ENCODE results near the gene CD164.

Gene CD164

GRCh38 chr6:109381747-109382575, at the start of gene CD164:
CD164 (minus strand) TSS chr6:109382467; CDS start chr6:109382378, 89 bp downstream.
- peak; percentile 92 for DNase-seq (ENCODE audit: low read depth)

GRCh38 chr6:109429496-109429895, 47.2 kb upstream of the CD164 start:
- no peak for DNase-seq (ENCODE audit: low read depth)

- peak; percentile 77 for DNase-seq (ENCODE audit: low read depth)
Observed at GRCh38 chr6:109428889-109429477, 46.7 kb upstream of the CD164 start.

- peak; percentile 77 for DNase-seq (ENCODE audit: low read depth)
Observed at GRCh38 chr6:109424946-109425345, 42.7 kb upstream of the CD164 start.

DNA sequence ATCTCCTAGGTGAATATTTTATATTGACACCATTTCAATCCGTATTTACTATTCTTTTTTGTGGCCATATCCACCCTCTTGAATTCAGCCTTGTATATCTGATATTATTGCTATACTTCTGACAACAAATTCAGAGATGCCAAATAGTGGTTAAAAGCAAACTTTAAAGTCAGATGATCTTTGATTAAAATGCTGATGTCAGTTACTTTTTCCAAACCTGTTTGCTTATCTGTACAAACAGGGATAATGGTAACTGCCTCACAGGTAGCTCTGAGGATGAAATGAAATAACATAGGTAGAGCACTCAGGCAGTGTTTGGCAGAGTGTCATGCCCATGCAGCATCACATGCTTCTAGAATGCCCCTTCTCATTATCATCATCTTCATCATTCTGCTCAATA, 38.9 kb upstream of the CD164 start:
- no peak for DNase-seq (ENCODE audit: low read depth)

DNA sequence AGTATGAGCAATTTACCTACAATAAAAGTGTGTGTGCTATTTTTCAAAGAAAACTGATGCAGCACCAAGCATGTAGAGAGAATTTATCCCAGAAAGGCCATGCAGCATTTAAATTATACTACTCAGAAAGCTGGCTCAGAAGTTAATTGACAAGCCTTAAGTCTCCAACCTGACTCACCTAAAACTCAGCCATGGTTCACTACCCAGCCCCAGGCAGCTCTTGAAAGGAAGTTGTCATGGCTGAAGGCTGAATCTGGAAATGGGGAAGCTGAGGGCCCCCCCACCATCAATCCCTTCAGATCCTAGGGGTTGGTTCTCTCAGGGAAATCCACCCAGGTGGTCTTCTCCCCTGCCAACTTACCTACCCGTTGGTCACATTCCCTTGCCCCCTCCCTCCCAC, 38.5 kb upstream of the CD164 start:
- no peak for DNase-seq (ENCODE audit: low read depth)

- no peak for DNase-seq (ENCODE audit: low read depth)
Observed at GRCh38 chr6:109417646-109418045, 35.4 kb upstream of the CD164 start.

DNA sequence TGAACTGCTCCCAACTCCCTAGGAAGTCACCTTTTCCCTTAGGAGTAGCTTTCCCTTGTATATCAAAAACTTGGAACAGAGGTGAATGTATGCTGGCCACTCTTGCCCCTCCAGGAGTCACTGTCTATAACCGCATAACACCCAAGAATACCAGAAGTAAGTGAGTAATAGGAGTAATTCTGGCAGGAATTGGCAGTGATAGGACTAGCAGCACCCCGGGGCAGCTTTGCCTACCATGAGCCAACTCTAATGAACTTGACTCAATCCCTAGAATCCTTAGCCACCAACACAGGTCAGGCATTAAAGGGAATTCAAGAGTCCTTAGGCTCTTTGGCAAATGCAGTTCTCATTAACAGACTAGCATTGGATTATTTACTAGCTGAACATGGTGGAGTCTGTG, 28.8 kb upstream of the CD164 start:
- DNase-seq (ENCODE audit: low read depth): no peak

- DNase-seq (ENCODE audit: low read depth): peak; percentile 93
Observed at GRCh38 chr6:109406196-109406595, 23.9 kb upstream of the CD164 start.

DNA sequence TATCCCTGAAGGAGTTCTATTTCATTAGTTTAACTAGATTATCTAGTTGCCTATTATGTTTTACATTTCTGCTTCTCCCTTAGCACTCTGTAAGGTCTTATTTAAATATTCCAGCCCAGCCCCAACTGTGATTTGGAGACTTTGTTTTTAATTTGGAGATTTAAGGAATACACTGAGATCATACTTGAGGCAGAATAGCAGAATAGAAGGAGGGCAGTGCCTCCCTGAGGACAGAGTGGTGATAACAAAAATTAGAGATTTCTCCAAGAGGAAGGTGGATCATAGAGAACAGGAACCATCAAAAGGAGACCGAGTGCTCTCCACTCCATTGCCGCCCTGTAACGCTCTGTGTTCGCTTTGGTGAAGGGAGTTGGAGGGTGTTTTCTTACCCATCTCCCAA, 14.8 kb upstream of the CD164 start:
- no peak for DNase-seq (ENCODE audit: low read depth)

- no peak for DNase-seq (ENCODE audit: low read depth)
Observed at GRCh38 chr6:109396046-109396718, 13.9 kb upstream of the CD164 start.

GRCh38 chr6:109393886-109394281, 11.6 kb upstream of the CD164 start:
- DNase-seq (ENCODE audit: low read depth): peak; percentile 86

DNA sequence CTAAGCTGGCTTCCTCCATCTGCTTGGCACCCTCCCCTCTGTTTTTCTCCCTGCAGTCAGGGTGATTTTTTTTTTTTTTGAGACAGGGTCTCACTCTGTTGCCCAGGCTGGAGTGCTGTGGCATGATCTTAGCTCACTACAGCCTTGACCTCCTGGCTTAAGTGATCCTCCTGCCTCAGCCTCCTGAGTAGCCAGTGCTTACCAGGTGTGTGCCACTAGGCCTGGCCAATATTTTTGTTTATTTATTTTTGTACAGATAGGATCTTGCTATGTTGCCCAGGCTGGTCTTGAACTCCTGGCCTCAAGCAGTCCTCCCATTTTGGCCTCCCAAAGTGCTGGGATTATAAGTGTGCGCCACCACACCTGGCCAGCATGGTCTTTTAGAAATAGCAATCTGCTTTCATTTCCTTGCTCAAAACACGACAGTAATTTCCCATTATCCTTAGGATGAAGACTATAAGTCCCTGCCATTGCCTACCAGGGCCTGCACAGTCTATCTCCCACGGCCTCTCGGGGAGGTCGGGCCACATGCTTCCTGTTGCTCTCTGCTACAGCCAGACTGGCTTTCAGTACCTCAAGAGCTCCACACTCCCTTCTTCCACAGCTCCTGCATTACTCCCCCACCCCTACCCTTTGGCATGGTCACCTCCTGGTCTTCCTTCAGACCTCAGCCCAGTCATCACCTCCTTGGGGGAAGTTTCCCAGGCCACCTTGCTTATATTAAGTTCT, 11.1 kb upstream of the CD164 start:
- no peak for DNase-seq (ENCODE audit: low read depth)

- peak; percentile 81 for DNase-seq (ENCODE audit: low read depth)
Observed at GRCh38 chr6:109389650-109390274, 7.5 kb upstream of the CD164 start.

- DNase-seq (ENCODE audit: low read depth): no peak
Observed at GRCh38 chr6:109388265-109388664, 6.0 kb upstream of the CD164 start.

GRCh38 chr6:109383438-109383940, 1.2 kb upstream of the CD164 start:
- DNase-seq (ENCODE audit: low read depth): no peak

DNA sequence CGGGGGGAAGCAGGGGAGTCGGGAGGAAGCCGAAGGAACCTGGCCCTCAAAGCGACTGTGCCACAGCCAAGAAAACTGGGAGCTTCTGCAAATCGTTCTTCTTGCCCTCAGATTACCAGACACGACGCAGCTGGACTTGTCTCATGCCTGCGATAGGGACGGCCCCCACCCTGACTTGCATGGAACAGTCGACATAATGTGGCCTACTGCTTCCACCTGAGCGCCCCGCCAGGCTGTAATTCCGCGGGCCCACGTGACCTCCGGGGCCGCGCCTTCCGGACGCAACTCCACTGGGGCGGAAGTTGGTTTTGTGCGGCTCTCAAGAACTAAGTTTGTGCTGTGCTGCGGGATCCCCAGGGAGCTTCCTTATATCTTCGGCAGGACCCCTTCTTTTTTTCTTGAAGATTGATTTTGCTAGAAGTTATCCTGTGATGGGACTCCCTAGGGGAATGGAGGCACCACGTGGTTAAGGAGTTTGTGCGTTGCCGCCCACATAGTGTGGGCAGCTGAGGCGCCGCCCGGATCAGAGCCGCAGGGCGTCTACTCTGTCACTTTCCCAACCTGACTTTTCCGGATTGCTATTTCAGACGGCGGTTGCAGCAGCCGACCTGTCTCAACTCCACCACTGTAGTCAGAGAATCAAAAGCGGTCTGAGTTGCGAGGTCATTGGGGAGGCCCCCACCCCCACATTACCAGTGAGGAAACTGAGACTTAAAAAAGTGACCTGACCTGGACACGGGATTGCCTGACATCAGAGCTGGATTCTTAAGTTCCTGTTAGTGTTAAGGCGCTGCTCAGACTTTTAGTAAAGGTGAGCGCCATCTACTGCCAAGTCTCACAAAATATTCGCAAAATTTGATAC, 540 bp upstream of the CD164 start:
- DNase-seq (ENCODE audit: low read depth): peak; percentile 92

GRCh38 chr6:109381061-109381746, 1.1 kb downstream of the CD164 start:
- DNase-seq (ENCODE audit: low read depth): no peak

DNA sequence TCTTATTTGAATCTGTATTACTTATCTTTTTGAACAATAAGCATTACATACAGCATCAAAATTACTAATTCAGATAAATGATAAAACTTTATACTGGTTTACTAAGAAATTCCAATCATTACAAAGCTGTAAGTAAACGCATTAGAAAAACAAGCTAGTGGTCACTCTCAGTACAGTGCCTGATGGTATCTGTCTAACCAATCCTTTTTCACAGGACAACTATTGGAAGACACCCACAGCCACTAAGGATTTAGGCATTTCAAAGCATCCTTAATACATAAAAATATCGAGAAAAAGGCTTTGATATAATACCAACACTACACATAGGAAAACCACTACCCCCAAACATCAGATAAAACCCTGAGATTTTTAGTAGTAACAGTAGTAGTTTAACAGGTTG, 2.6 kb downstream of the CD164 start:
- DNase-seq (ENCODE audit: low read depth): peak; percentile 56

DNA sequence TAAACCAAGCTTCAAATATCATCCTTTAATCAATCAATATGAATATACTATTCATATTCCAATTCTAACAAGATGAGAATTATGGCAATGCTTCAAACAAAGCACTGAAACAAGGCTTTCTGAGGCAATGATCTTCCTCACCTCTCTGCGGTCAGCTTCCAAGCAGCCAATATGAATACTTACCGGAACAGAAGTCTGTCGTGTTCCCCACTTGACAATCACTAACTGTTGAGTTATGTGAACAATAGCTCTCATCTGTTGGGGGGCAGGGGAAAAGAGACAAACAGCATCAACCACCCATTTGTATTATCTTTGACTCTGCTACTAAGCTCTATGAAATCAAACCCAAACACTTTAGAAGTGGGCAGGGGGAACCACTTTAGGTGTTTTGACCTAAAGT, 4.5 kb downstream of the CD164 start:
- DNase-seq (ENCODE audit: low read depth): no peak

Measured in amniotic epithelial cell (primary cell).